DOHH2 (cell line): ENCODE results near the gene CES2.

Source experiments
- H3F3A ChIP-seq: fragments of 200-600 bp; sonication (generic), shearing (Covaris generic); 2 replicates; pipeline ENCODE4 v1.6.0; 2016; ENCODE audit warnings: antibody characterized with exemption, mild to moderate bottlenecking; ENCODE audit not compliant: control insufficient read depth, insufficient read depth
- H3K27ac ChIP-seq: fragments of 200-600 bp; sonication (generic); 2 replicates; pipeline ENCODE4 v1.5.1; 2014; ENCODE audit warnings: low read depth, mild to moderate bottlenecking, low read length, moderate library complexity
- H3K27me3 ChIP-seq: fragments of 200-600 bp; sonication (generic); 2 replicates; pipeline ENCODE4 v1.6.1; 2014; ENCODE audit warnings: mild to moderate bottlenecking, low read length, mixed read lengths; ENCODE audit not compliant: control insufficient read depth
- H3K36me3 ChIP-seq: fragments of 200-600 bp; sonication (generic); 2 replicates; pipeline ENCODE4 v1.6.1; 2014; ENCODE audit warnings: mild to moderate bottlenecking, low read length, moderate library complexity, mixed read lengths; ENCODE audit not compliant: control insufficient read depth
- H3K4me1 ChIP-seq: fragments of 200-600 bp; sonication (generic); 2 replicates; pipeline ENCODE4 v1.6.1; 2014; ENCODE audit warnings: mild to moderate bottlenecking, low read length, mixed read lengths; ENCODE audit not compliant: control insufficient read depth
- H3K4me2 ChIP-seq: fragments of 200-600 bp; sonication (generic); 2 replicates; pipeline ENCODE4 v1.6.0; 2014; ENCODE audit warnings: mild to moderate bottlenecking, low read length, moderate library complexity
- H3K4me3 ChIP-seq: fragments of 200-600 bp; sonication (generic); 2 replicates; pipeline ENCODE4 v1.5.1; 2014; ENCODE audit warnings: mild to moderate bottlenecking, low read length, mixed read lengths
- H3K79me2 ChIP-seq: fragments of 200-600 bp; sonication (generic); 2 replicates; pipeline ENCODE4 v1.6.1; 2014; ENCODE audit warnings: mild to moderate bottlenecking, low read length, mixed read lengths; ENCODE audit not compliant: control insufficient read depth
- H3K9me2 ChIP-seq: fragments of 200-600 bp; sonication (generic); replicated peaks from 2 replicates; pipeline ENCODE4 v1.6.1; 2014; ENCODE audit warnings: mild to moderate bottlenecking, low read length, mixed read lengths; ENCODE audit not compliant: control insufficient read depth
- H3K9me3 ChIP-seq: fragments of 200-600 bp; sonication (generic); 2 replicates; pipeline ENCODE4 v1.6.1; 2014; ENCODE audit warnings: antibody characterized with exemption, low read length, mixed read lengths; ENCODE audit not compliant: control insufficient read depth, insufficient read depth
- H4K20me1 ChIP-seq: fragments of 200-600 bp; sonication (generic); 2 replicates; pipeline ENCODE4 v1.6.0; 2014; ENCODE audit warnings: low read depth, mild to moderate bottlenecking, antibody characterized with exemption, low read length, moderate library complexity; ENCODE audit not compliant: control insufficient read depth, insufficient read depth
- EZH2phosphoT487 ChIP-seq: fragments of 200-600 bp; sonication (generic); IDR thresholded peaks from 2 replicates; pipeline ENCODE4 v1.6.1; 2017; ENCODE audit warnings: borderline replicate concordance, mild to moderate bottlenecking, antibody characterized with exemption, low read length, moderate library complexity, mixed read lengths
- TF ChIP-seq, protein P1 (sequence below): fragments of 200-600 bp; sonication (generic); IDR thresholded peaks from one replicate; pipeline ENCODE4 v1.5.1; 2014; ENCODE audit warnings: antibody characterized with exemption, mild to moderate bottlenecking, low read depth, low read length; ENCODE audit not compliant: poor library complexity, severe bottlenecking

The CES2 gene

GRCh38 chr16:66923247-66923731 lies 12.0 kb upstream of the CES2 start:
- H3K36me3 ChIP-seq, result no peaks in the 10 kb centered on the region
- no peak for TF ChIP-seq EZH2phosphoT487
- TF ChIP-seq, protein P1, sequence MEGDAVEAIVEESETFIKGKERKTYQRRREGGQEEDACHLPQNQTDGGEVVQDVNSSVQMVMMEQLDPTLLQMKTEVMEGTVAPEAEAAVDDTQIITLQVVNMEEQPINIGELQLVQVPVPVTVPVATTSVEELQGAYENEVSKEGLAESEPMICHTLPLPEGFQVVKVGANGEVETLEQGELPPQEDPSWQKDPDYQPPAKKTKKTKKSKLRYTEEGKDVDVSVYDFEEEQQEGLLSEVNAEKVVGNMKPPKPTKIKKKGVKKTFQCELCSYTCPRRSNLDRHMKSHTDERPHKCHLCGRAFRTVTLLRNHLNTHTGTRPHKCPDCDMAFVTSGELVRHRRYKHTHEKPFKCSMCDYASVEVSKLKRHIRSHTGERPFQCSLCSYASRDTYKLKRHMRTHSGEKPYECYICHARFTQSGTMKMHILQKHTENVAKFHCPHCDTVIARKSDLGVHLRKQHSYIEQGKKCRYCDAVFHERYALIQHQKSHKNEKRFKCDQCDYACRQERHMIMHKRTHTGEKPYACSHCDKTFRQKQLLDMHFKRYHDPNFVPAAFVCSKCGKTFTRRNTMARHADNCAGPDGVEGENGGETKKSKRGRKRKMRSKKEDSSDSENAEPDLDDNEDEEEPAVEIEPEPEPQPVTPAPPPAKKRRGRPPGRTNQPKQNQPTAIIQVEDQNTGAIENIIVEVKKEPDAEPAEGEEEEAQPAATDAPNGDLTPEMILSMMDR, result no peak
- no peaks in the 10 kb centered on the region for H3F3A ChIP-seq
- no peak overlapping the region for H3K27ac ChIP-seq
- no peaks in the 10 kb centered on the region for H3K9me2 ChIP-seq
- H3K79me2 ChIP-seq, result no peaks in the 10 kb centered on the region
- peaks cover 45% of the 10 kb centered on the region for H3K27me3 ChIP-seq
- no peaks in the 10 kb centered on the region for H4K20me1 ChIP-seq
- H3K4me1 ChIP-seq, result no peaks in the 10 kb centered on the region
- no peak overlapping the region for H3K4me2 ChIP-seq
- H3K4me3 ChIP-seq, result no peak overlapping the region
- no peaks in the 10 kb centered on the region for H3K9me3 ChIP-seq

GRCh38 chr16:66923866-66924265 lies 11.4 kb upstream of the CES2 start:
- TF ChIP-seq, protein P1, result no peak
- TF ChIP-seq EZH2phosphoT487, result no peak
- H4K20me1 ChIP-seq, result no peaks in the 10 kb centered on the region
- no peaks in the 10 kb centered on the region for H3K9me2 ChIP-seq
- H3K4me2 ChIP-seq, result no peak overlapping the region
- peaks cover 45% of the 10 kb centered on the region for H3K27me3 ChIP-seq
- no peaks in the 10 kb centered on the region for H3K79me2 ChIP-seq
- H3K36me3 ChIP-seq, result no peaks in the 10 kb centered on the region
- no peak overlapping the region for H3K4me3 ChIP-seq
- H3K27ac ChIP-seq, result no peak overlapping the region
- H3K4me1 ChIP-seq, result no peaks in the 10 kb centered on the region
- H3F3A ChIP-seq, result no peaks in the 10 kb centered on the region
- H3K9me3 ChIP-seq, result no peaks in the 10 kb centered on the region

- H4K20me1 ChIP-seq, result no peaks in the 10 kb centered on the region
- H3K4me3 ChIP-seq, result no peak overlapping the region
- no peak overlapping the region for H3K4me2 ChIP-seq
Measured at GRCh38 chr16:66924527-66925321, 10.6 kb upstream of the CES2 start.

More at GRCh38 chr16:66924527-66925321, 10.6 kb upstream of the CES2 start:
- Histone ChIP-seq H3K36me3 (no peaks in the 10 kb centered on the region), H3K79me2 (no peaks in the 10 kb centered on the region), H3K27ac (no peak overlapping the region), H3K9me3 (no peaks in the 10 kb centered on the region), H3K9me2 (no peaks in the 10 kb centered on the region), H3K4me1 (no peaks in the 10 kb centered on the region), H3F3A (0 out of 2 replicates have a peak, but pooled peaks cover 3% of the 10 kb centered on the region), H3K27me3 (peaks cover 45% of the 10 kb centered on the region)
- TF ChIP-seq EZH2phosphoT487, result no peak
- TF ChIP-seq, protein P1, result peak; percentile 21
